Ovary (tissue), 9 donors: Measurements from ENCODE around the gene FAM83E. TPM values are rescaled to one million over a fixed set of nuclear protein-coding genes. Genes with fewer than 3 reads are reported as not detected.

Experiments used
- DNase-seq, 5 donors: peaks; one replicate each; pipeline ENCODE4 v3.0.0-alpha.2; 2019 to 2020
- H3K27ac ChIP-seq, 2 donors: fragments of 200-600 bp; one replicate each; pipeline versions ENCODE4 v1.5.1 to v1.8.0; 2019 to 2022
- H3K27me3 ChIP-seq: fragments of 200-600 bp; one replicate; pipeline ENCODE4 v1.8.0; 2022
- H3K36me3 ChIP-seq: fragments of 200-600 bp; sonication (generic); one replicate; pipeline ENCODE4 v1.5.1; 2019
- H3K4me1 ChIP-seq: one replicate; pipeline ENCODE4 v1.8.1; 2013; ENCODE audit warnings: mild to moderate bottlenecking, moderate library complexity; ENCODE audit not compliant: insufficient read depth
- H3K4me3 ChIP-seq: fragments of 200-600 bp; sonication (generic); one replicate; pipeline ENCODE4 v1.5.1; 2017
- H3K9me3 ChIP-seq, 2 donors: fragments of 200-600 bp in 1 of 2; sonication (generic) in 1 of 2; one replicate each; pipeline versions ENCODE4 v1.5.1 to v1.8.1; 2013 to 2019; ENCODE audit warnings: mild to moderate bottlenecking in 1 of 2, moderate library complexity in 1 of 2
- EP300 ChIP-seq: sonication (generic); formaldehyde crosslinking; IDR thresholded peaks from one replicate; pipeline ENCODE4 v1.6.1; 2017; ENCODE audit warnings: antibody characterized with exemption
- POLR2A ChIP-seq: fragments of 450-650 bp; IDR thresholded peaks from one replicate; pipeline ENCODE4 v1.6.1; 2017; ENCODE audit warnings: antibody characterized with exemption, mild to moderate bottlenecking, moderate library complexity
- WGBS, 3 donors: extraction: QIAGEN DNeasy Blood & Tissue Kit in 1 of 3; methylation state at CpG; one replicate each; pipeline versions ENCODE4 v1.1.5 to v1.1.7; 2013 to 2017; 5-methylcytosine and 5-hydroxymethylcytosine counted together
- intact Hi-C, 4 donors: fragments of 100-400 bp; cut with DNase I; formaldehyde crosslinking; loops; one replicate each; pipeline versions ENCODE4 v1.11.0 to v1.15.1; 2022 to 2023
- polyA plus RNA-seq, 2 donors: library from polyadenylated mRNA; stranded (reverse); fragments of 200-250 nt in 1 of 2; fragments of 350-450 nt in 1 of 2; fragmentation: Illumina TruSeq in 1 of 2; extraction: RNeasy Lipid Tissue Mini Kit (QIAGEN cat#74804) in 1 of 2; gene quantifications; one replicate each; pipeline ENCODE4 v1.2.3, GENCODE V29; 2013 to 2014
- total RNA-seq, 7 donors: library from RNA; depleted of rRNA in 2 of 7; stranded (reverse); fragments of >200 nt in 2 of 7; fragmentation: NEBNext Ultra II Directional in 3 of 7; extraction: Animal tissue kit (Norgen Biotek cat#: 25700) in 3 of 7; gene quantifications; one replicate each; pipeline versions ENCODE4 v1.1.0 to v1.2.4, GENCODE V29; 2016 to 2023
- TF ChIP-seq, protein P1 (sequence below), 3 donors: fragments of 450-650 bp in 2 of 3; fragments of 200-600 bp in 1 of 3; IDR thresholded peaks; one replicate each; pipeline versions ENCODE4 v1.5.1 to v1.8.0; 2016 to 2022; ENCODE audit warnings: antibody characterized with exemption in 3 of 3, mild to moderate bottlenecking in 1 of 3
- donor health status: DM: no; HTN: no; CAD: no; lungs with moderate emphysema.
- donor health status: DM: no; HTN: no; CAD: no.
- donor health status: Bipolar disorder and iron deficiency.
- donor health status: DM: yes; HTN: yes; CAD: no.
- donor health status: DM: no; HTN: no; CAD: no.
- donor health status: DM: yes; HTN: yes; CAD: no.

The FAM83E gene
- total and polyA plus RNA-seq, 9 donors, result 0.16 to 6.9 (median 1.5) TPM; not detected in 3

DNA sequence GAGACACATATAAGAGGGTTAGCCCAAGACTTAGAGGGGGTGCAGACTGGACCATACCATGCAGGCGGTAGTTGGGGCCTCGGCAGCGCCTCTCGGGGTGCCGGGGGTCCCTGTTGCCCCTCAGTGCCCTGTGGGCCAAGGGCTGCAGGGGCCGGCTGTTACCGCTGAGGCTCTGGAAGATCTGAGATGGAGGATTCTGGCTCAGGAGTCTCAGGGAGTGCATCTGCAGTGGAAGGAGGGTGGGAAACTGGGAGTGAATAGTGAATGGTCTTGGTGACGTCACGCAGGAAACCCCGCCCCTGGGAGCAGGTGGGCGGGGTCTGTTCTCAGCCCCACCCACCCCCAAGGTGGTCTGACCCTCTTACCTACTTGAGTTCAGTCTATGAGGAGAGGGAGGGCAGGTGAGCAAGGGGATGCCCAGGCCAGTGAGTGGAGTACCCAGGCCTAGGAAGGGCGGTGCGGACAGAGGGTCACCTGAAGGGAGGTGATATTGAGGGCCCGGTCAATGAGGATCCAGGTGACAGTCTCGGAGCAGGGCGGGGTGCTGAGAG is 24.0 kb upstream of the FAM83E start:
- TF ChIP-seq, protein P1, sequence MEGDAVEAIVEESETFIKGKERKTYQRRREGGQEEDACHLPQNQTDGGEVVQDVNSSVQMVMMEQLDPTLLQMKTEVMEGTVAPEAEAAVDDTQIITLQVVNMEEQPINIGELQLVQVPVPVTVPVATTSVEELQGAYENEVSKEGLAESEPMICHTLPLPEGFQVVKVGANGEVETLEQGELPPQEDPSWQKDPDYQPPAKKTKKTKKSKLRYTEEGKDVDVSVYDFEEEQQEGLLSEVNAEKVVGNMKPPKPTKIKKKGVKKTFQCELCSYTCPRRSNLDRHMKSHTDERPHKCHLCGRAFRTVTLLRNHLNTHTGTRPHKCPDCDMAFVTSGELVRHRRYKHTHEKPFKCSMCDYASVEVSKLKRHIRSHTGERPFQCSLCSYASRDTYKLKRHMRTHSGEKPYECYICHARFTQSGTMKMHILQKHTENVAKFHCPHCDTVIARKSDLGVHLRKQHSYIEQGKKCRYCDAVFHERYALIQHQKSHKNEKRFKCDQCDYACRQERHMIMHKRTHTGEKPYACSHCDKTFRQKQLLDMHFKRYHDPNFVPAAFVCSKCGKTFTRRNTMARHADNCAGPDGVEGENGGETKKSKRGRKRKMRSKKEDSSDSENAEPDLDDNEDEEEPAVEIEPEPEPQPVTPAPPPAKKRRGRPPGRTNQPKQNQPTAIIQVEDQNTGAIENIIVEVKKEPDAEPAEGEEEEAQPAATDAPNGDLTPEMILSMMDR (IDR thresholded peaks at IDR 0.05), result no peak
- TF ChIP-seq EP300 (no peak), POLR2A (no peak)
- 71 to 73% (median 71%) methylated on average over 16 of the region's 16 CpGs for WGBS, 3 donors
- H3K27ac ChIP-seq, result peak overlapping the region; percentile 89 to 93
- H3K27me3 ChIP-seq, result no peaks in the 10 kb centered on the region
- H3K36me3 ChIP-seq, result no peaks in the 10 kb centered on the region
- H3K4me1 ChIP-seq, result peaks cover 7% of the 10 kb centered on the region
- DNase-seq, result peak in 4 of 5 donors; percentile 57 to 77 (median 70)
- H3K4me3 ChIP-seq, result no peak overlapping the region
- intact Hi-C loops, result no loop called here
- no peaks in the 10 kb centered on the region for H3K9me3 ChIP-seq

DNA sequence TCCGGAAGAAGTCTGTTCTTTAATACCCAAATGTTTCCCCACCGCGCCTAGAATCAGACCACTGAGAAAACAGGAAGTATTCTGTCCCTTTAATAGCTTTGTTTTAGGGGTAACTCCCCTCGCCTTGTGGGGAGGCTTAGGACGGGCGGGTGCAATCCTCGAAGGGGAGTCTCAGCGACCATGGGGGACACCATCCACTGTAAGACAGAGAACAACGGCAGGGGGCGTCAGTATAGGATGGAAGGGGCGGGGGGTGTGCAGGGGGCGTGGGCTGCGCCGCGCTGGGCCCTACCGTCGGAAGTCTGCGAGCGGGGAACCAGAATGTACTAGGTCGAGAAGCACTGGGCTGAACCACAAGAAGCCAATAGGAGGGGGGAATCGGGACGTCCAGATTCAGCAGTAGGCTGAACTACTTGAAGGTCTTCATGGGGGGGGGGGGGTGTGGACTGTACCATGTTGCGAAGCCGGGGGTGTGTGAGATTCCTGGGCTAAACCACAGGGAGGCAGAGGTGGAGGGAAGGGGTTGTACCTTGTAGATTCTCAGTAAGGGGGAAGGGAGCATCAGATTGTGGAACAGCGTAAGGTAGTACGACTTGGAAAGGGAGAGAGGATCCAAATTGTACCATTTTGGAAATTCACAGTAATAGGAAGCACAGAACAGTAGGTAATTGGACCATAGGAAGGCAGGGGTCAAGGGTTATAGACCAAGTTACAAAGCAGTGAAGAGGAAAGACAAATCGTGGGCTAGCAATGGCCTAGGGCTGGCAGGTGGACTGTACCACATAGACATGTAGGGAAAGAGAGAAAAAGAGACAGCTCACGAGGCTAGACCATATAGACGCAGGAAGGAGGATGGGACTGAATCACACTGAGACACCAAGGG is 23.3 kb upstream of the FAM83E start:
- peak; percentile 87 to 92 (median 88) for DNase-seq
- WGBS, 3 donors, result 7% methylated on average over 29 of the region's 29 CpGs
- Histone ChIP-seq H3K27ac (peak overlapping the region; percentile 89 to 93), H3K4me3 (peak overlapping the region; percentile 51), H3K36me3 (no peaks in the 10 kb centered on the region), H3K27me3 (no peaks in the 10 kb centered on the region), H3K9me3 (no peaks in the 10 kb centered on the region), H3K4me1 (peaks cover 10% of the 10 kb centered on the region)
- TF ChIP-seq POLR2A (peak; percentile 61), EP300 (no peak)
- TF ChIP-seq, protein P1 (IDR thresholded peaks at IDR 0.05), result peak in 2 of 3 donors; percentile 15 to 23
- intact Hi-C loops, result no loop called here

DNA sequence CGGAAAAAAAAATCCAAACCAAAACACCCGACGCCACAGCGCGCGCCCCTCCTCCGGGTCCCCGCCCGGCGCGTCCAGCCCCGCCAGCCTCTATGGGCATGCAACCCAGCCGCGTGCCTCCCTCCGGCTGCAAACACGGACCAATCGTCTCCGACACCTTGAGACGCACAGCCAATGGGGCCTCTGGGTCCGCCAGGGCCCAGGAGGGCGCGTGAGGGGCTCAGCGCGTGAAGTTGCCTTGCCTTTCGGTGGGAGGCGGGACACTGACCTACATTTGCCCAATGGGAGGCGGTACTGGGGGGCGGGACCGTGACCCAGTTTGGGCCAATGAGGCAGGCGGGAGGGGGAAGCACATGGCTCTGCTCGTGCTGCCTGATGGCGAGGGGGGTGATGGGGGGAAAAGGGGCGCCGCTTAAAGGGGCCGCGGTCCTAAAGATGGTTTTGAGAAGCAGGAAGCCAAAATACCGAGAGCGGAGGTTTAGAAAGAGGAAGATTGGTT is 22.6 kb upstream of the FAM83E start:
- peak; percentile 99 to 100 (median 100) for DNase-seq
- 0 to 1% (median 1%) methylated on average over 38 of the region's 38 CpGs for whole genome bisulfite sequencing, 3 donors
- Histone ChIP-seq H3K36me3 (no peaks in the 10 kb centered on the region), H3K4me3 (peak overlapping the region; percentile 60), H3K4me1 (peaks cover 13% of the 10 kb centered on the region), H3K27ac (peak overlapping the region; percentile 89 to 93), H3K27me3 (no peaks in the 10 kb centered on the region), H3K9me3 (no peaks in the 10 kb centered on the region)
- TF ChIP-seq POLR2A (peak; percentile 6), EP300 (peak; percentile 63)
- TF ChIP-seq, protein P1 (IDR thresholded peaks at IDR 0.05), result no peak
- intact Hi-C loops, result no loop called here

DNA sequence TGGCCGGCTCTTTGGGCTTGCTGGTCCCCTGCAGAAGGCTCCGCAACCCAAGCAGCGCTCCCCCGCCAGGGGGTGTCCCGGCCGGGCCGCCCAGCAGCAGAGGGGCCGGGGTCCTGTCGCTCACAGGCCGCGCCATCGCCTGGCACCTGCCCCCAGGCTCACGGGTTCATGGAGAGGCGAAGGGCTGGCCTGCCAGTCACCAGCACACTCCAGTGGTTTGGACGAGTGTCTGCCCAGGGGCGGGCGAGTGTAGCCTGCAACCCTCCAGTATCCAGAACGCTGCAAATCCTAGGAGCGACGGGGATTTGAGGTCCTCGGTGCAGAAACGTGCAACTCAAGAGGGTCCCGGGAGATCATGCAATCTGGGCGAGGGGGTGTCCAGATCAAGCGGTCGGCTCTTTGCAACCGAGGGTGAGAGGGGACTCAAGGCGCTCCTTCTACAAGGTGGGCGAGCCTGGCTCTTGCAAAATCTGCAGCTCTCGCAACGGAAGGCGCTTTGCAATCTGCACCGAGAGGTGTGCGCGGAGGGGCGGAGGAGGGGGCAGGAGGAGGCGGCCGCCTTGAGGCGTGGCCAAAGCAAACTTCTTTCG is 22.1 kb upstream of the FAM83E start, which contains the start of gene DBP:
Gene DBP, minus strand, starts transcription at position 521 of the 590 bp plus-strand sequence. Its CDS starts 385 bp downstream, at position 136.
- intact Hi-C loops, result no loop called here
- H3K4me1 ChIP-seq, result peaks cover 13% of the 10 kb centered on the region
- TF ChIP-seq, protein P1 (IDR thresholded peaks at IDR 0.05), result peak in 1 of 3 donors; percentile 30
- TF ChIP-seq POLR2A (peak; percentile 42), EP300 (no peak)
- peak within 1 kb of the TSS; percentile 60 for H3K4me3 ChIP-seq
- peak in 3 of 5 donors; percentile 74 to 77 (median 76) for DNase-seq
- H3K9me3 ChIP-seq, result no peaks in the 10 kb centered on the region
- H3K27me3 ChIP-seq, result no peaks in the 10 kb centered on the region
- peak within 1 kb of the TSS; percentile 89 to 93 for H3K27ac ChIP-seq
- 0 to 2% (median 0%) methylated on average over 30 to 40 of the region's 40 CpGs for whole genome bisulfite sequencing, 3 donors
- no peaks in the 10 kb centered on the region for H3K36me3 ChIP-seq
